GM21367 (cell line): ENCODE measurements around the gene APBA2.

ENCODE experiments used
- ATAC-seq: cut with Tn5 transposase; IDR thresholded peaks from one replicate; pipeline ENCODE4 v1.9.1; 2021; ENCODE audit not compliant: unreplicated experiment

The APBA2 gene

GRCh38 chr15:29072444-29072843, 186.7 kb downstream of the APBA2 start:
- ATAC-seq = no peak

DNA sequence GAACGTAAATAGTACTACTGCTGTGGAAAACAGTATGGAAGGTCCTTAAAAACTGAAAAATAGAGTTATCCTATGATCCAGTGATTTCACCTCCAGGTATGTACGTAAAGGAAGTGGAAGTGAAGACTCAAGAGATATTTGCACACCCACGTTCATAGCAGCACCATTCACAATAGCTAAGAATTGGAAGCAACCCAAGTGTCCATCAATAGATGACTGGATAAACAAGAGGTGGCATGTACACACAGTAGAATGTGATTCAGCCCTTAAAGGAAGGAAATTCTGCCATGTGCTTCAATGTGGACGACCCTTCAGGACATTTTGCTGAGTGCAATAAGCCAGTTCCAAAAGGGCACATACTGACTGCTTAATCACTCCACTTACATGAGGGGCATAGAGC, 188.3 kb downstream of the APBA2 start:
- no peak for ATAC-seq

- ATAC-seq = no peak
Measured at GRCh38 chr15:29078541-29078940, 192.8 kb downstream of the APBA2 start.

- no peak for ATAC-seq
Measured at GRCh38 chr15:29079479-29079878, 193.7 kb downstream of the APBA2 start.

DNA sequence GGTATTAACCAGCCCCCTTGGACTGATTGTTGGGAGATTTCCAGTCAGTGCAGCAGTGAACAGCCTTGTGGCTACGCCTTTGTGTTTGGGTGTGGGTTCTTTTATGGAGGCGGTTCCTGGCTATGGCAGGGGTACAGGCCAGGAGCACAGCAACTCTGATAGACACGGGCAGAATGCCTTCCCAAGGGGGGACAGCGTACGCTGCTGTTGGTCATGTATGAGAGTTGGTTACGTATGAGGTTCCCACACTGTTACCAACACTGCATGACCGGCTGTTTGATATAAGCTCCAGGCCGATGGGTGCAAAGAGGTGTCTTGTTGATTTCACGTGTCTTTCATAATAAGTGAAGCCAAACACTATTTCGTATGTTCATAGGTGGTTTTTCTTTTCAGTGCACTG, 196.0 kb downstream of the APBA2 start:
- ATAC-seq = no peak

- no peak for ATAC-seq
Measured at GRCh38 chr15:29083161-29083560, 197.4 kb downstream of the APBA2 start.

- no peak for ATAC-seq
Measured at GRCh38 chr15:29083858-29084257, 198.1 kb downstream of the APBA2 start.

DNA sequence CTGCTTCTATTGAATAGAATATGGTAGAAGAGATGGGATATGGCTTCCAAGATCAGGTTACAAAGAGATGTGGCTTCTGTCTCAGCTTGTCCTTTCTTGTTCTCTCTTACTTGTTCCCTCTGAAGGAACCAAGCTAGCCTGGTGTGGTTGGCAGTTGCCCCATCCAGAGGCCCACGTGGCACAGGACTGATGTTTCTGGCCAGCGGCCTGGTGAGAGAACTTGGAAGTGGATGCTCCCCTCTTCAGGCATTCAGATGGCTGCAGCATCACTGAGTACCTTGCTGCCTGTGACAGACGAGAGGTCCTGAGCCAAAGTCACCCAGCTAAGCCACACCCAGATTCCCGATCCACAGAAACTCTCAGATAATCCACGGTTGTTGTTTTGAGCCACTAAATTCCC, 200.2 kb downstream of the APBA2 start:
- ATAC-seq = no peak

- no peak for ATAC-seq
Measured at GRCh38 chr15:29086891-29087290, 201.1 kb downstream of the APBA2 start.

DNA sequence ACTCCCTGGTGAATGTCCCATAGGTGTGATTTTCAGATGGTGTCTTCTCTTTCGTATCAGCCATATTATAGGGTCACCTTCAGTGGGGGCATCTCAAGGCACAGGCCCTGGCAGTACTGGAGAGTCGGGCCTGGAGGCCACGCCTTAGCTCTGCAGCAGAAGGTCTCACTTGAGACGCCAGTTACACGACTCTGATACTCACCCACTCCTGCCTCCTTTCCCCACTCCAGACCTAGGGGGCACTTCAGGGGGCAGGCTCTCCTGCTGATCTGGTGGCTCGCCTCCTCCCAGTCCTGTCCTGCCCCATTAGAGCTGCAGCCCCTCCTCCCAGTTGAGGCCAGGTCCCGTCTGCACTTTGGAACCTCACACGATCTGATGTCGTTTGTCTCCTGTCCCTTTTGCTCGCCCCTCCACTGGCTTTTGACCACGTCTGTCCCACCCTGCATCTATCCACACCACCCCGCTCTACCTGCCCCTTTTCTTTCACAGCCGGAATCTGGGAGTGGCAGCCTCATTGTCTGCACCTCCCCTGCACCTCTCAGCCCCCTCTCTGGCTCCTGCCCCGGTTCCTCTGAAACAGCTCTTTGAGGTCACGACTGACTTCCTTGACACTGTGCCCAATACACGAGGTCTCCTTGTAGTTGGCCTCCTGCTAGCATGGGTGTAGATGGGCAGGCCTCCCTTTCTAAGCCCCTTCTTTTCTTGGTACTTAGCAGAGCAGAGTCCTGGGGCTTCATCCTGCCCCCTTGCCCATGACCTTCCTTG, 201.9 kb downstream of the APBA2 start:
- no peak for ATAC-seq

DNA sequence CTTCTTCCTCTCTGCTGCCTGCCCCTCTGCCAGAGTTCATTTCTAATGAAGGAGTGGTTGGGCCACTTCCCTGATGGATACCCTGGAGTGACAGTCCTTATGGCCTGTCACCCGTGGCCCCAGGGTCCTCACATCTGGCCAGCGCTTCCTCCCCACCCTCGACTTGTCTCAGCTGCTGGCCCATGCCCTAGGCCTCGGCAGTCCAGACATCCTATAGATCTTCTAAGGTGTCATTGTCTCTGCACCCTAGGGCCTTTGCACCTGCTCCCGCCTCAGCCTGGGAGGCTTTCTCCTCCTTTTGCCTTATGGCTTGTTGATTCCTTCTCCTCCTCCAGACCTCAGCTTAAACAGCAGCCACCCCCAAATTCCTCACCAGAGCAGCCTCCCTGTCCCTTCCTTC, 202.9 kb downstream of the APBA2 start:
- ATAC-seq = no peak

DNA sequence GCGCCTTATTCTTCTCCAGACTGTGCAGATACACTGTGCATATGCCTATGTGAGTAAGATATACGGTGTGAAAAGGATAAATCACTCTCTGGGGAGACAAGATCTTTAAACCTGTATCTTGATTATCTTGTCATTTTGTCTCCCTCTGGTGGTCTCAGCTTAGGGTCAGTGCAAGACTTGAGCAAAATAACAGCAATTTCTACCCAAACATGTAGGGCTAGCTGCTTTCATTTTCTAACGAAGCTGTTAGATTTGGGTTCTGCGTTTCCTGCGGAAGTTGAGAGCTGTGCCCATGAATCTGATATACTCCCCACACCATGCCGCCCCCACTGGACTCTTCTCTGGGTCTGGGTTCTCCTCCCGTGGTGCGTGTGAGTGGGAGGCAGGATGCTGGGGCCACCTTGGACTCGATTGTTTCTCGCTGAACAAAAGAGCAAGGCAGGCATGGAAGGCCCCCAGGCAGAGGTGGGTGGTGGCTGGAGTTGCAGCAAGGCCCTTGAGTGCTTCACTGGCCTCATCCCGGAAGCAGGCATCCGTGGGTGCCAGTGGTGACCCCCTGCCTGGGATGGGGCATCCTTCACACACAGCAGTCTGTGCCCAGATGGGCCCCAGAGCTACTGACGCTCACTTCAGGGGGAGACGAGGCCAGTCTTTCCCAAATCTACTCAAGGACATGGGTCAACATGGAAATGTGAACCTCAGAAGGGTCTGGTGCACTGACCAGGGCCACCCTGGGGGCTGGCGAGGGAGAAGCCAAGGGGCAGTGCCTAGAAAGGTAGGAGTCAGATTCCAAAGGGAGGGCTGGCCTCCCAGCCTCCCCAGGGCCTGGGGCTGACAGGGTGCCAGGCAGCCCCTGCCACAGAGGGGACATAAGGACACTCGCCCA, 204.2 kb downstream of the APBA2 start:
- no peak for ATAC-seq

- no peak for ATAC-seq
Measured at GRCh38 chr15:29090617-29091466, 205.1 kb downstream of the APBA2 start.

GRCh38 chr15:29091666-29092065, 205.9 kb downstream of the APBA2 start:
- ATAC-seq = no peak

- ATAC-seq = no peak
Measured at GRCh38 chr15:29092376-29093064, 206.7 kb downstream of the APBA2 start.

DNA sequence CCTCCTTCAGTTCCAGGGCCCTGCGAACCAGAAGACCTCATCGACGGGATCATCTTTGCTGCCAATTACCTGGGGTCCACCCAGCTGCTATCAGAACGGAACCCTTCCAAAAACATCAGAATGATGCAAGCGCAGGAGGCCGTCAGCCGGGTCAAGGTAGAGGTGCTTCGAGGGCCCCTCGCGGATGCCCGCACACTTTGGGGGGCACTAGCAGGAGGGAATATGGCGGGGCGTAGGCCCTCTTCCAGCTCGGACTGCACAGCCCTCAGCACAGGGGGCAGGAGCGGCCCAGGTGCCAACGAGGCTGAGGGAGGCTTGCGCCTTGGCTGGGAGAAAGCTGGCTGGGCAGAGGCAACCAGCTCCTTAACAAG, 207.3 kb downstream of the APBA2 start:
- no peak for ATAC-seq

GRCh38 chr15:29093696-29094343, 208.0 kb downstream of the APBA2 start:
- no peak for ATAC-seq

DNA sequence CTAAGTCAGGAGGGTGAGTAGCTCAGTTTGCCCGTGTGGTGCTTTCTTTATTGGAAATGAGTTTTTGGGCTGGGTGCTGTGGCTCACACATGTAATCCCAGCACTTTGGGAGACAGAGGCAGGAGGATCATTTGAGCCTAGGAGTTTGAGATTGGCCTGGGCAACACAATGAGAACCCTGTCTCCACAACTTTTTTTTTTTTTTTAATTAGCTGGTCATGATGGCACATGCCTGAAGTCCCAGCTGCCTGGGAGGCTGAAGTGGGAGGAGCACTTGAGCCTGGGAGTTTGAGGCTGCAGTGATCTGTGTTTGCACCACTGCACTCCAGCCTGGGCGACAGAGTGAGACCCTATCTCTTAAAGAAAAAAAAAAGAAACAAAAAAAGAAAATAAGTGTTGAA, 208.9 kb downstream of the APBA2 start:
- no peak for ATAC-seq

DNA sequence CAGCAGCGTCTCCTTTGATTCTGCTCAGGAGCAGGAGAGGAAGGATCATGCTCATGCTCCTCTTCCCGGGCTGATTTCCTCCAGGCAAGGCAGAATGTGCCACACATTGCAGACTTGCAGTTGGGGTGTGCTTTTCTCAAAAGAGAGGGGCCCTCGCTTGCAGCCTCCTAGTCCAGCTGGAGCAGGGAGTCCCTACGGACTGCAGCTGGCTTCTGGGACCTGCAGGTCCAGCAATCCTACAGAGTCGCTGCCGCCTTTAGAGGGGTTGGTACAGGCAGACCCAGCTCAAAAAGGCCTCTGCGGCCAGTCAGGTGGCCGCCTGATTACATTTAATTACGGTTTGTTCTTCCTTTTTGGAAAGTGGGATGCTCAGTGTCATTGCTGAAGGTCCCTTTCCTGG, 210.0 kb downstream of the APBA2 start:
- no peak for ATAC-seq

- ATAC-seq = no peak
Measured at GRCh38 chr15:29097168-29097567, 211.4 kb downstream of the APBA2 start.
